Activated naive CD4-positive, alpha-beta T cell treated with anti-CD3 and anti-CD28 coated beads for 36 hours (primary cell): Measurements from ENCODE around the gene ZNF26. TPM values are rescaled to one million over a fixed set of nuclear protein-coding genes. Genes with fewer than 3 reads are reported as not detected.

ENCODE experiments used
- CTCF ChIA-PET: fragments of 350-600 bp; sonication (Branson Sonifier 250); formaldehyde crosslinking; loops from one replicate; lab custom pipeline; 2021; ENCODE audit warnings: antibody characterized with exemption; lab: Charles Lee
- DNase-seq: peaks from one replicate; pipeline ENCODE4 v3.0.0-alpha.2; 2020
- H3K27ac Mint-ChIP-seq: one replicate; pipeline ENCODE4 v1.8.0; 2021; ENCODE audit warnings: mild to moderate bottlenecking, mixed read lengths
- H3K27me3 Mint-ChIP-seq: one replicate; pipeline ENCODE4 v1.8.0; 2021; ENCODE audit warnings: low read depth, mixed read lengths
- H3K36me3 Mint-ChIP-seq: one replicate; pipeline ENCODE4 v1.8.0; 2021; ENCODE audit warnings: low read depth, mixed read lengths
- H3K4me1 Mint-ChIP-seq: one replicate; pipeline ENCODE4 v1.8.0; 2021; ENCODE audit warnings: low read depth, mixed read lengths
- H3K4me3 Mint-ChIP-seq: one replicate; pipeline ENCODE4 v1.8.0; 2021; ENCODE audit warnings: mild to moderate bottlenecking, moderate library complexity, mixed read lengths
- H3K9me3 Mint-ChIP-seq: one replicate; pipeline ENCODE4 v1.8.0; 2021; ENCODE audit warnings: mixed read lengths
- intact Hi-C: fragments of 100-400 bp; cut with micrococcal nuclease; formaldehyde crosslinking; loops from one replicate; pipeline ENCODE4 v1.15.1; 2023
- total RNA-seq, 2 experiments: library from RNA; stranded (reverse); gene quantifications; one replicate each; pipeline ENCODE4 v1.2.3, GENCODE V29; 2021

The ZNF26 gene
- total RNA-seq, 2 experiments from 2014 or later: 8.4 to 12.2 TPM

DNA sequence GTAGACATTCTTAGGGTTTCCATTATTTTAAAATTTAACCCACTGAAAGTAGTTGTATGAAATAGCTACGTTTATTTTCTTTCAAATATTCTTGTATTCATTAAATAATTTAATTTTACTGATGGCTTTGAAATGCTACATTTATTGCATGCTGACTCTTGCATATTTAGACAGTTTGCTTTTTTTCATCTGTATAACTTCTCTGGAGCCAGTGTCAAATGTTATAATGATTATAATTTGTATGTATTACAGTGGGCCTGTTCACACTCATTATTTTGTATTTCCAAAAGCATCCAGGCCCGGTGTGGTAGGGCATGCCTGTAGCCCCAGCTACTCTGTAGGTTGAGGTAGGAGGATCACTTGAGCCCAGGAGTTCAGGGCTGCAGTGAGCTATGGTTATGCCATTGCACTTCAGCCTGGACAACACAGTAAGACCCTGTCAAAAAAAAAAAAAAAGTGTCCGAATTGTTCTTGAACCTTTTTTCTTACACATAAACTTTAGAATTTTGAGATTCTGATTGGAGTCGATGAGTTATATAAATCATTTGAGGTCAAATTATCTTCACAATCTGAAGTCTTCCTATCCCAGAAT is 52.0 kb downstream of the ZNF26 start:
- no peaks in the 10 kb centered on the region for H3K27me3 Mint-ChIP-seq
- peaks cover 60% of the 10 kb centered on the region for H3K9me3 Mint-ChIP-seq
- H3K4me3 Mint-ChIP-seq: peak overlapping the region; percentile 97
- H3K36me3 Mint-ChIP-seq: peaks cover 53% of the 10 kb centered on the region
- DNase-seq: no peak
- peak overlapping the region; percentile 97 for H3K27ac Mint-ChIP-seq
- H3K4me1 Mint-ChIP-seq: peaks cover 10% of the 10 kb centered on the region
- CTCF ChIA-PET: interaction anchor here (1.0 to 1.2 kb wide), 2 partner anchors 20 to 143 kb away, joined by 3 to 4 read pairs; partner anchors contain the start of gene ZNF268
- intact Hi-C loops: no loop called here

DNA sequence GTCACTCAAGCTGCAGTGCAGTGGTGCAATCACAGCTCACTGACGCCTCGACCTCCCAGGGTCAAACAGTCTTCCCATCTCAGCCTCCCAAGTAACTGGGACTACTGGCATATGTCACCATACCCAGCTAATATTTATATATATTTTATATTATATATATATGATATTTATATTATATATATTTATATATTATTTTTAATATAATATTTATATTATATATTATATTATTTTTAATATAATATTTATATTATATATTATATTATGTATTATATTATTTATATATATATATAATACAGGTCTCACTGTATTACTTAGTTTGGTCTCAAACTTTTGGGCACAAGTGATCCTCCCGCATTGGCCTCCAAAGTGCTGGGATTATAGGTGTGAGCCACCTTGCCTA is 60.5 kb downstream of the ZNF26 start:
- Mint-ChIP-seq H3K27me3 (no peaks in the 10 kb centered on the region), H3K4me1 (no peaks in the 10 kb centered on the region), H3K27ac (no peak overlapping the region), H3K36me3 (peaks cover 96% of the 10 kb centered on the region), H3K4me3 (no peak overlapping the region), H3K9me3 (peaks cover 74% of the 10 kb centered on the region)
- DNase-seq: no peak
- CTCF ChIA-PET: interaction anchor here (1.3 kb wide), 1 partner anchor 12 kb away, joined by 3 read pairs; no protein-coding TSS in a partner anchor
- intact Hi-C loops: no loop called here

DNA sequence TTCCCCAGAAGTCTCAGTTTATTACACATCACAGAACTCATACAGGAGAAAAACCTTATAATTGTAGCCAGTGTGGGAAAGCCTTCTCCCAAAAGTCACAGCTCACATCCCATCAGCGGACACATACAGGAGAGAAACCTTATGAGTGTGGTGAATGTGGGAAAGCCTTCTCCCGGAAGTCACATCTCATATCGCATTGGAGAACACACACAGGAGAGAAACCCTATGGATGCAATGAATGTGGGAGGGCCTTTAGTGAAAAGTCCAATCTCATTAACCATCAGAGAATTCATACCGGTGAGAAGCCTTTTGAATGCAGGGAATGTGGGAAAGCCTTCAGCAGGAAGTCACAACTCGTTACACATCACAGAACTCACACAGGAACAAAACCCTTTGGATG is 71.3 kb downstream of the ZNF26 start:
- Mint-ChIP-seq H3K4me3 (no peak overlapping the region), H3K9me3 (peaks cover 63% of the 10 kb centered on the region), H3K27ac (no peak overlapping the region), H3K36me3 (peaks cover 69% of the 10 kb centered on the region), H3K27me3 (no peaks in the 10 kb centered on the region), H3K4me1 (no peaks in the 10 kb centered on the region)
- DNase-seq: no peak
- CTCF ChIA-PET: interaction anchor here (0.6 to 1.3 kb wide), 3 partner anchors 19 to 24 kb away, joined by 3 to 4 read pairs (median 3); no protein-coding TSS in a partner anchor
- intact Hi-C loops: no loop called here

DNA sequence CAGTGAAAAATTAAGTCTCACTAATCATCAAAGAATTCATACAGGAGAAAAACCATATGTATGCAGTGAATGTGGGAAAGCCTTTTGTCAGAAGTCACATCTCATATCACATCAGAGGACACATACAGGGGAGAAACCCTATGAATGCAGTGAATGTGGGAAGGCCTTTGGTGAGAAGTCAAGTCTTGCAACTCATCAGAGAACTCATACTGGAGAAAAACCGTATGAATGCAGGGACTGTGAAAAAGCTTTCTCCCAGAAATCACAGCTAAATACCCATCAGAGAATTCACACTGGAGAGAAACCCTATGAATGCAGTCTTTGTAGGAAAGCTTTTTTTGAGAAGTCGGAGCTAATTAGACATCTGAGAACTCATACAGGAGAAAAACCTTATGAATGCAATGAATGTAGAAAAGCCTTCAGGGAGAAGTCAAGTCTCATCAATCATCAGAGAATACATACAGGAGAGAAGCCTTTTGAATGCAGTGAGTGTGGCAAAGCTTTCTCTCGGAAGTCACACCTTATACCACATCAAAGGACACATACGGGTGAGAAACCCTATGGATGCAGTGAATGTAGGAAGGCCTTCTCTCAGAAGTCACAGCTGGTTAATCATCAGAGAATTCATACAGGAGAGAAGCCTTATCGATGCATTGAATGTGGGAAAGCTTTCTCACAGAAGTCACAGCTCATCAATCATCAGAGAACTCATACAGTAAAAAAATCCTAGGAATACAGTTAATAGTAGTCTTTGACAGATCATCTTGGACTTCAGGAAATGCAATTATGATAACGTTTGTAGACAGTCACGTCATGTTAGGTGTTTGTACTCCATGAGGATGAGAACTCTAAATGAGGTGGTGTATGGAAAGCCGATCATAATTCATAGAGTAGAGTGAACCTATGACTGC is 72.3 kb downstream of the ZNF26 start:
- Mint-ChIP-seq H3K27ac (no peak overlapping the region), H3K27me3 (no peaks in the 10 kb centered on the region), H3K4me3 (no peak overlapping the region), H3K4me1 (no peaks in the 10 kb centered on the region), H3K36me3 (peaks cover 68% of the 10 kb centered on the region), H3K9me3 (peaks cover 66% of the 10 kb centered on the region)
- no peak for DNase-seq
- intact Hi-C loops: no loop called here
- CTCF ChIA-PET: interaction anchor here (0.6 to 1.3 kb wide), 3 partner anchors 12 to 44 kb away, joined by 3 to 4 read pairs (median 3); no protein-coding TSS in a partner anchor

DNA sequence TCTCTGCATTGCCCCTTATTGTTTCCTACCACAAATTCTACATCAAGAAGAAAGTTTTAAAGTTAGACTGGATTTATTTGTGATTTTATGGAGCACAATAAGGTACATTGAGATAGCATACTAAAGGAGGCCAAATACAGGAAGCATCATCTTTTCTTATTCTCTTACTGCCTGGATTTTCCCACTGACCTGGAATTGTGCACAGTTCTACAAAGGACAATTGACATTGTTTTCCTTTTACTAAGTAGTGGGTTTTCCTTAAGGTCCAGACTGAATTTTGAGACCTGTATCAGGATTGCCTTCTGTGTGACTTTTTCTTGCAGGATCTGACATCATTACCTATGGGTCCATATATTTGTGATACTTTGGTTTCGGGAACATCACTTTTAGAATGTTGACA is 75.8 kb downstream of the ZNF26 start:
- peaks cover 59% of the 10 kb centered on the region for H3K36me3 Mint-ChIP-seq

DNA sequence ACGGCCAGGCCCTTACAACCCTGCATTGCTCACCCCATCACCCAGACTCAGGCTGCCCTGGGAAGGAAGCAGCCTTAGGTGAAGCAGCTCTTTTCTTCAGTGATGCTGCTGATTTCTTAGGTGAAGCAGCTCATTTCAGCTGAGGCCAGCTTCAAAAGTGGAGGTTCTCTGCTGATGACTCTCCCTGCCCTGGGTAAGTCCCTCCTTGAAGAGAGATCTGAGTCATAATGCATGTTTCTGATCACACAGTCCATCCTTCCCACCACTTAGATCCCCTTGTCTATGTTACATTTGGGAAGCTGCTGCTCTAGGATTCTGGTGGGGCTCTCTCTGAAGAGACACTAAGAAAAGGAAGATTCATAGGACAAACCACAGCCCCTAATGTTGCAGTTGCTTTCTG is 77.4 kb downstream of the ZNF26 start:
- no peaks in the 10 kb centered on the region for H3K27me3 Mint-ChIP-seq
- no peak overlapping the region for H3K4me3 Mint-ChIP-seq
- DNase-seq: no peak
- H3K4me1 Mint-ChIP-seq: no peaks in the 10 kb centered on the region
- peaks cover 75% of the 10 kb centered on the region for H3K9me3 Mint-ChIP-seq
- H3K36me3 Mint-ChIP-seq: peaks cover 47% of the 10 kb centered on the region
- intact Hi-C loops: no loop called here
- CTCF ChIA-PET: no interaction called here
- H3K27ac Mint-ChIP-seq: no peak overlapping the region

More for the DNA sequence above, 75.8 kb downstream of the ZNF26 start:
- no peaks in the 10 kb centered on the region for H3K27me3 Mint-ChIP-seq
- no peaks in the 10 kb centered on the region for H3K4me1 Mint-ChIP-seq
- CTCF ChIA-PET: no interaction called here
- no peak overlapping the region for H3K4me3 Mint-ChIP-seq
- peaks cover 80% of the 10 kb centered on the region for H3K9me3 Mint-ChIP-seq
- no peak for DNase-seq
- no peak overlapping the region for H3K27ac Mint-ChIP-seq
- intact Hi-C loops: no loop called here

DNA sequence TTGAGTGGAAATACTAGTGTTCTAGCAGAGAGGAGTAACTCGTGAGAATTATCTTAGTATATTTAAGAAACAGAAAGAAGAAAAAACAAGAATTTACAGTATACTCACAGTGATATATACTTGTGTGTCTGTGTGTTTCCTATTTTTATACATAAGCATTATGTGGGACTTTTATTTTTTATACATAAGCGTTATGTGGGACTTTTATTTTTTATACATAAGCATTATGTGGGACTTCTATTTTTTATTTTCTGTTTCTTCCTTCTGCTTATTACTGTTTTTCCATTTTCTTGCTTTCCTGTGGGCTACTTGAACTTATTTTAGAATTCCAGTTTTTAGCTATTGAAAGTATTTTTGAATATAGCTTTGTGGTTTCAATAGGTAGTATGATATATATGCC is 87.7 kb downstream of the ZNF26 start:
- no peak for DNase-seq
- no peaks in the 10 kb centered on the region for H3K27me3 Mint-ChIP-seq
- intact Hi-C loops: no loop called here
- no peak overlapping the region for H3K27ac Mint-ChIP-seq
- H3K9me3 Mint-ChIP-seq: peaks cover 46% of the 10 kb centered on the region
- CTCF ChIA-PET: no interaction called here
- H3K36me3 Mint-ChIP-seq: peaks cover 18% of the 10 kb centered on the region
- no peaks in the 10 kb centered on the region for H3K4me1 Mint-ChIP-seq
- no peak overlapping the region for H3K4me3 Mint-ChIP-seq

Other genes with a start within 250 kb of the ZNF26 start
- gene ANKLE2, start 224.5 kb upstream of the ZNF26 start, total RNA-seq: 100 to 1,000 TPM; 102 to 106 TPM
- gene GOLGA3, start 157.5 kb upstream of the ZNF26 start, total RNA-seq: 10 to 100 TPM; 25.2 to 29.1 TPM
- 10 to 100 TPM; 27.2 to 32.8 TPM for gene CHFR, start 98.8 kb upstream of the ZNF26 start, total RNA-seq
- gene ZNF605, start 30.1 kb upstream of the ZNF26 start, total RNA-seq: 1 to 10 TPM; 4.3 to 5.3 TPM
- gene ZNF84, start 51.1 kb downstream of the ZNF26 start, total RNA-seq: 10 to 100 TPM; 11.0 to 12.9 TPM
- 10 to 100 TPM; 13.3 to 13.9 TPM for gene ZNF140, start 94.6 kb downstream of the ZNF26 start, total RNA-seq
- gene ZNF891, start 143.9 kb downstream of the ZNF26 start, total RNA-seq: 1 to 10 TPM; 1.1 to 1.2 TPM
- 1 to 10 TPM; 4.9 to 6.0 TPM for gene ZNF10, start 144.3 kb downstream of the ZNF26 start, total RNA-seq
- 1 to 10 TPM; 8.4 to 9.1 TPM for gene ZNF268, start 195.1 kb downstream of the ZNF26 start, total RNA-seq
- not detected for gene ANHX, start 249.5 kb downstream of the ZNF26 start, total RNA-seq